ENCODE data around the gene RNF157. TPM values are rescaled to one million over a fixed set of nuclear protein-coding genes. Genes with fewer than 3 reads are reported as not detected.

RNF157 gene
- total RNA-seq, 4 donors from 2014 or later = 32.5 to 164 (median 54.8) TPM

DNA sequence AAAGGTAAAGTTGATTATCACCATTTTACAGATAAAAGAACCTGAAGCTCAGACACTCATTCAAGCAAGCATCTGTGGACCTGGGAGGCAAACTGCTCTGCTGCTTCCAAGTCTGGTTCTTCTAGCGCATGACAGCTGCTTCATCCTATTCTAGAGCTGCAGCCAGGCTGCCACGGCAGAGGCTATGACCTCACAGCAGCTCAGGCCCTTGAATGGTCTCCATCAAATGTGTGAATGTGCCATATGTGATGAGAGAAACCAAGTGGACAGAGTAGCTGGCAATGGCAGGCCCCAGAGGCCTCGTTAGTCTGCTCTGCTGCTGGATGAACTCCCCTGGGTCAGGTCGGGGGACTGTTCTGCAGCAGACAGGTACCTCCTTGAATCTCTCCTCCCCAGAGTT is 68.6 kb downstream of the RNF157 start:
- Histone ChIP-seq H3K4me1 (no peaks in the 10 kb centered on the region), H3K27me3 (no peaks in the 10 kb centered on the region), H3K9me3 (no peaks in the 10 kb centered on the region), H3K36me3 (no peaks in the 10 kb centered on the region), H3K4me3 (no peak overlapping the region), H3K27ac (no peak overlapping the region)
- 83 to 98% methylated on average over 2 to 3 of the region's 4 CpGs for WGBS, 2 donors (ENCODE audit: low coverage in 1 of 2)
- no peak for DNase-seq
- in situ Hi-C loops (cut with MboI; ENCODE audit: low pct_ligation_motif_present in 1 of 4, low pct_unique_long_range_greater_than_20kb in 1 of 4, low sequenced_read_pairs in 3 of 4) = no loop called here
- no peak for TF ChIP-seq POLR2AphosphoS5 (IDR thresholded peaks at IDR 0.05)
- TF ChIP-seq, protein P1, sequence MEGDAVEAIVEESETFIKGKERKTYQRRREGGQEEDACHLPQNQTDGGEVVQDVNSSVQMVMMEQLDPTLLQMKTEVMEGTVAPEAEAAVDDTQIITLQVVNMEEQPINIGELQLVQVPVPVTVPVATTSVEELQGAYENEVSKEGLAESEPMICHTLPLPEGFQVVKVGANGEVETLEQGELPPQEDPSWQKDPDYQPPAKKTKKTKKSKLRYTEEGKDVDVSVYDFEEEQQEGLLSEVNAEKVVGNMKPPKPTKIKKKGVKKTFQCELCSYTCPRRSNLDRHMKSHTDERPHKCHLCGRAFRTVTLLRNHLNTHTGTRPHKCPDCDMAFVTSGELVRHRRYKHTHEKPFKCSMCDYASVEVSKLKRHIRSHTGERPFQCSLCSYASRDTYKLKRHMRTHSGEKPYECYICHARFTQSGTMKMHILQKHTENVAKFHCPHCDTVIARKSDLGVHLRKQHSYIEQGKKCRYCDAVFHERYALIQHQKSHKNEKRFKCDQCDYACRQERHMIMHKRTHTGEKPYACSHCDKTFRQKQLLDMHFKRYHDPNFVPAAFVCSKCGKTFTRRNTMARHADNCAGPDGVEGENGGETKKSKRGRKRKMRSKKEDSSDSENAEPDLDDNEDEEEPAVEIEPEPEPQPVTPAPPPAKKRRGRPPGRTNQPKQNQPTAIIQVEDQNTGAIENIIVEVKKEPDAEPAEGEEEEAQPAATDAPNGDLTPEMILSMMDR (IDR thresholded peaks at IDR 0.05) = no peak
- no peak for TF ChIP-seq POLR2A (IDR thresholded peaks at IDR 0.05)
- TF ChIP-seq EP300 (IDR thresholded peaks at IDR 0.05; ENCODE audit: low read depth) = no peak
- intact Hi-C loops (cut with DNase I; ENCODE audit: low total_unique reads) = no loop called here

DNA sequence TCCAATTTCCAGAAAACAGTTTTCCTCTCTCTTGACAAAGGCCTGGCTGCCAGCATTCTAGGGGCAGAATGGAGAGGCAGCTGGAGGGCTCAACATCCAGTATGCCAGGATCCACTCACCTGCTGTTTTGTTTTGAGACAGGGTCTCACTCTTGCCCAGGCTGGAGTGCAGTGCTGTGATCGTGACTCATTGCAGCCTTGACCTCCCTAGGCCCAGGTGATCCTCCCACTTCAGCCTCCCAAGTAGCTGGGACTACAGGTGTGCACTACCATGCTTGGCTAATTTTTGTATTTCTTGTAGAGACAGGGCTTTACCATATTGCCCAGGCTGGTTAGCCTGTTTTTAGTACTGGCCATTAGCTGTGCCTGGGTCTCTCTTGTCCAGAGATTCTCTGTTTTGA is 70.2 kb downstream of the RNF157 start:
- no peak overlapping the region for H3K27ac ChIP-seq
- in situ Hi-C loops (cut with MboI; ENCODE audit: low pct_ligation_motif_present in 1 of 4, low pct_unique_long_range_greater_than_20kb in 1 of 4, low sequenced_read_pairs in 3 of 4) (no loop called here), intact Hi-C loops (cut with DNase I; ENCODE audit: low total_unique reads) (no loop called here)
- no peak for DNase-seq
- no peaks in the 10 kb centered on the region for H3K36me3 ChIP-seq
- no peaks in the 10 kb centered on the region for H3K27me3 ChIP-seq
- H3K9me3 ChIP-seq = no peaks in the 10 kb centered on the region
- WGBS, 2 donors (ENCODE audit: low coverage in 1 of 2) = 83% methylated on average over 1 of the region's 1 CpG; no CpG with 5 or more reads in 1 of the 2 donors
- H3K4me3 ChIP-seq = no peak overlapping the region
- no peaks in the 10 kb centered on the region for H3K4me1 ChIP-seq
- no peak for TF ChIP-seq EP300 (IDR thresholded peaks at IDR 0.05; ENCODE audit: low read depth)

GRCh38 chr17:76166906-76167305 is 73.4 kb downstream of the RNF157 start:
- Histone ChIP-seq H3K4me1 (no peaks in the 10 kb centered on the region), H3K27me3 (no peaks in the 10 kb centered on the region), H3K4me3 (no peak overlapping the region), H3K27ac (no peak overlapping the region), H3K9me3 (no peaks in the 10 kb centered on the region), H3K36me3 (no peaks in the 10 kb centered on the region)
- TF ChIP-seq POLR2A (IDR thresholded peaks at IDR 0.05) = no peak
- TF ChIP-seq EP300 (IDR thresholded peaks at IDR 0.05; ENCODE audit: low read depth) = no peak
- no peak for TF ChIP-seq POLR2AphosphoS5 (IDR thresholded peaks at IDR 0.05)
- TF ChIP-seq, protein P1 (IDR thresholded peaks at IDR 0.05) = no peak
- in situ Hi-C loops (cut with MboI; ENCODE audit: low pct_ligation_motif_present in 1 of 4, low pct_unique_long_range_greater_than_20kb in 1 of 4, low sequenced_read_pairs in 3 of 4) (no loop called here), intact Hi-C loops (cut with DNase I; ENCODE audit: low total_unique reads) (no loop called here)
- 89 to 98% methylated on average over 4 to 10 of the region's 10 CpGs for WGBS, 2 donors (ENCODE audit: low coverage in 1 of 2)
- DNase-seq = no peak

DNA sequence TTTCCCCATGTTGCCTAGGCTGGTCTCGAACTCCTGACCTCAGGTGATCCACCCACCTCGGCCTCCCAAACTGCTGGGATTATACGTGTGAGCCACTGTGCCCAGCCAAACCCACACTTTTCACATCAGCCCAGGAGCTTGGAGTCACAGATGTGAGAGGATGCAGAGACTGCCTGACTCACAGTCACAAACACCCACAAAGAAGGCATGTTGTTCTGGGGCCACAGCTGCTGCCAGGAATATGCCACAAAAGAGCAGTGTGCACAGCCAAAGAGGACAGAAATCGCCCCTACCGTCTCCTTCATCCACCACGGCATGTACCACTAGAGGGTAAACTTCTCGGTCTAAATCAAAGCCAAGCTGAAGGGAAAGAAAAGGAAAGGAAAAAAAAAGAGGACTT is 74.1 kb downstream of the RNF157 start:
- WGBS, 2 donors (ENCODE audit: low coverage in 1 of 2) = 86% methylated on average over 1 to 7 of the region's 7 CpGs
- in situ Hi-C loops (cut with MboI; ENCODE audit: low pct_ligation_motif_present in 1 of 4, low pct_unique_long_range_greater_than_20kb in 1 of 4, low sequenced_read_pairs in 3 of 4) = no loop called here
- no peaks in the 10 kb centered on the region for H3K4me1 ChIP-seq
- intact Hi-C loops (cut with DNase I; ENCODE audit: low total_unique reads) = no loop called here
- no peak overlapping the region for H3K27ac ChIP-seq
- H3K36me3 ChIP-seq = no peaks in the 10 kb centered on the region
- no peaks in the 10 kb centered on the region for H3K9me3 ChIP-seq
- no peak for DNase-seq
- no peaks in the 10 kb centered on the region for H3K27me3 ChIP-seq
- TF ChIP-seq EP300 (IDR thresholded peaks at IDR 0.05; ENCODE audit: low read depth) = no peak
- H3K4me3 ChIP-seq = no peak overlapping the region

GRCh38 chr17:76164331-76164730 is 76.0 kb downstream of the RNF157 start:
- Histone ChIP-seq H3K4me1 (no peaks in the 10 kb centered on the region), H3K9me3 (no peaks in the 10 kb centered on the region), H3K4me3 (no peak overlapping the region), H3K27ac (no peak overlapping the region), H3K27me3 (no peaks in the 10 kb centered on the region), H3K36me3 (peaks cover 0 to 2% (median under 1%) of the 10 kb centered on the region in 4 donors)
- no peak for DNase-seq
- in situ Hi-C loops (cut with MboI; ENCODE audit: low pct_ligation_motif_present in 1 of 4, low pct_unique_long_range_greater_than_20kb in 1 of 4, low sequenced_read_pairs in 3 of 4) = no loop called here
- intact Hi-C loops (cut with DNase I; ENCODE audit: low total_unique reads) = no loop called here
- TF ChIP-seq, protein P1 (IDR thresholded peaks at IDR 0.05) = no peak
- no peak for TF ChIP-seq POLR2AphosphoS5 (IDR thresholded peaks at IDR 0.05)
- no peak for TF ChIP-seq POLR2A (IDR thresholded peaks at IDR 0.05)
- no peak for TF ChIP-seq EP300 (IDR thresholded peaks at IDR 0.05; ENCODE audit: low read depth)
- WGBS, 2 donors (ENCODE audit: low coverage in 1 of 2) = 70 to 79% methylated on average over 2 of the region's 2 CpGs

All from transverse colon (tissue), 4 donors.